Prostate gland (tissue), 2 donors: ENCODE measurements around the gene ASPHD1. TPM values are rescaled to one million over a fixed set of nuclear protein-coding genes. Genes with fewer than 3 reads are reported as not detected.

ENCODE experiments used
- DNase-seq: peaks from one replicate; pipeline ENCODE4 v3.0.0-alpha.2; 2019; ENCODE audit warnings: low spot score
- H3K27ac ChIP-seq, 2 donors: fragments of 200-600 bp; sonication (generic); 2 replicates each; pipeline ENCODE4 v1.5.1; 2017 to 2019
- H3K27me3 ChIP-seq: fragments of 200-600 bp; sonication (generic); replicated peaks from 2 replicates; pipeline ENCODE4 v1.5.1; 2019; ENCODE audit not compliant: insufficient read depth
- H3K36me3 ChIP-seq, 2 donors: fragments of 200-600 bp; sonication (generic); 1 replicate in 1 of 2; 2 replicates in 1 of 2; pipeline versions ENCODE4 v1.5.1 to v1.8.1; 2017 to 2019
- H3K4me1 ChIP-seq: fragments of 200-600 bp; sonication (generic); replicated peaks from 2 replicates; pipeline ENCODE4 v1.5.1; 2019
- H3K4me3 ChIP-seq, 2 donors: fragments of 200-600 bp; sonication (generic); 2 replicates each; pipeline ENCODE4 v1.5.1; 2017 to 2019
- H3K9me3 ChIP-seq: fragments of 200-600 bp; sonication (generic); 2 replicates; pipeline ENCODE4 v1.5.1; 2017
- CTCF ChIP-seq, 4 experiments: fragments of 200-600 bp in 2 of 4; fragments of 450-650 bp in 2 of 4; sonication (generic) in 2 of 4; IDR thresholded peaks; 1 replicate in 3 of 4; 2 replicates in 1 of 4; pipeline ENCODE4 v1.5.1; 2016 to 2019; ENCODE audit warnings: antibody characterized with exemption in 4 of 4, mild to moderate bottlenecking in 2 of 4, moderate library complexity in 2 of 4
- POLR2A ChIP-seq: fragments of 450-650 bp; IDR thresholded peaks from one replicate; pipeline ENCODE4 v1.6.1; 2016; ENCODE audit warnings: antibody characterized with exemption, mild to moderate bottlenecking
- POLR2AphosphoS5 ChIP-seq: sonication (generic); formaldehyde crosslinking; IDR thresholded peaks from one replicate; pipeline ENCODE4 v1.6.1; 2017; ENCODE audit warnings: antibody characterized with exemption
- WGBS: methylation state at CpG from one replicate; pipeline ENCODE4 v1.1.5; 2018; 5-methylcytosine and 5-hydroxymethylcytosine counted together
- intact Hi-C: fragments of 100-400 bp; cut with DNase I; formaldehyde crosslinking; loops from one replicate; pipeline ENCODE4 v1.14.2; 2022
- total RNA-seq, 2 donors: library from RNA; depleted of rRNA; stranded (reverse); fragments of >200 nt; gene quantifications; one replicate each; pipeline ENCODE4 v1.1.0, GENCODE V29; 2016

The ASPHD1 gene
- total RNA-seq, 2 donors from 2014 or later, result 1.2 to 5.1 TPM

- Histone ChIP-seq H3K4me3 (no peak overlapping the region), H3K27ac (no peak overlapping the region), H3K9me3 (no peaks in the 10 kb centered on the region), H3K27me3 (no peaks in the 10 kb centered on the region), H3K4me1 (no peaks in the 10 kb centered on the region), H3K36me3 (no peaks in the 10 kb centered on the region)
- 86% methylated on average over 18 of the region's 20 CpGs for WGBS
- TF ChIP-seq POLR2A, result no peak
- TF ChIP-seq CTCF (IDR thresholded peaks at IDR 0.05), result no peak
- TF ChIP-seq POLR2AphosphoS5, result no peak
- intact Hi-C loops, result no loop called here
- no peak for DNase-seq
Measured at GRCh38 chr16:29910819-29911675, 10.8 kb downstream of the ASPHD1 start.

GRCh38 chr16:29911676-29912010, 11.4 kb downstream of the ASPHD1 start:
- Histone ChIP-seq H3K9me3 (no peaks in the 10 kb centered on the region), H3K4me1 (no peaks in the 10 kb centered on the region), H3K27me3 (no peaks in the 10 kb centered on the region), H3K36me3 (no peaks in the 10 kb centered on the region), H3K4me3 (no peak overlapping the region), H3K27ac (no peak overlapping the region)
- TF ChIP-seq POLR2AphosphoS5 (no peak), CTCF (IDR thresholded peaks at IDR 0.05) (no peak), POLR2A (no peak)
- intact Hi-C loops, result no loop called here
- WGBS, result 80% methylated on average over 12 of the region's 15 CpGs
- DNase-seq, result no peak

- no peaks in the 10 kb centered on the region for H3K36me3 ChIP-seq
- intact Hi-C loops, result no loop called here
- no peaks in the 10 kb centered on the region for H3K9me3 ChIP-seq
- no peaks in the 10 kb centered on the region for H3K4me1 ChIP-seq
- no peaks in the 10 kb centered on the region for H3K27me3 ChIP-seq
- H3K4me3 ChIP-seq, result no peak overlapping the region
- DNase-seq, result no peak
- WGBS, result 70% methylated on average over 11 of the region's 11 CpGs
- TF ChIP-seq POLR2A (no peak), CTCF (IDR thresholded peaks at IDR 0.05) (no peak), POLR2AphosphoS5 (no peak)
- H3K27ac ChIP-seq, result no peak overlapping the region
Measured at GRCh38 chr16:29912087-29912486, 11.8 kb downstream of the ASPHD1 start.

- H3K27me3 ChIP-seq, result no peaks in the 10 kb centered on the region
- H3K4me1 ChIP-seq, result no peaks in the 10 kb centered on the region
- intact Hi-C loops, result no loop called here
- no peak overlapping the region for H3K4me3 ChIP-seq
- TF ChIP-seq POLR2AphosphoS5 (no peak), POLR2A (no peak), CTCF (IDR thresholded peaks at IDR 0.05) (no peak)
- no peak for DNase-seq
- H3K9me3 ChIP-seq, result no peaks in the 10 kb centered on the region
- WGBS, result 95% methylated on average over 8 of the region's 8 CpGs
- H3K27ac ChIP-seq, result no peak overlapping the region
- H3K36me3 ChIP-seq, result no peaks in the 10 kb centered on the region
Measured at GRCh38 chr16:29913514-29913913, 13.2 kb downstream of the ASPHD1 start.
